K562 (cell line): ENCODE measurements around the gene SAT2. TPM values are rescaled to one million over a fixed set of nuclear protein-coding genes. Genes with fewer than 3 reads are reported as not detected.

ENCODE experiments used
- ATAC-seq: fragments of 200-7000 bp; cut with Tn5 transposase; 3 replicates; pipeline ENCODE4 v1.9.1; 2020; ENCODE audit warnings: moderate library complexity
- Bru-seq: library from RNA; stranded (reverse); fragments of 400-500 nt; gene quantifications from one replicate; lab custom pipeline; 2021; lab: Mats Ljungman, UMichigan
- BruChase-seq, 2 experiments: library from RNA; stranded (reverse); fragments of 400-500 nt; gene quantifications; one replicate each; lab custom pipeline; 2021; lab: Mats Ljungman, UMichigan
- BruUV-seq: library from RNA; stranded (reverse); fragments of 400-500 nt; replicated peaks from 2 replicates; lab custom pipeline; 2021; lab: Mats Ljungman, UMichigan
- CTCF ChIA-PET: fragments of 300-600 bp; formaldehyde crosslinking; extraction: SDS; loops from one replicate; lab custom pipeline; 2021; ENCODE audit warnings: low intra/inter-chr PET ratio; lab: Yijun Ruan, JAX
- POLR2A ChIA-PET: fragments of 300-600, 350-650 bp; sonication (Branson Sonifier 250); formaldehyde crosslinking; extraction: SDS; loops from one replicate; lab custom pipeline; 2021; ENCODE audit warnings: antibody characterized with exemption, inconsistent platforms; lab: Yijun Ruan, JAX
- DNase-seq, 4 experiments: peaks; one replicate each; pipeline versions ENCODE4 v3.0.0 to v3.0.0-alpha.2; 2011 to 2018; ENCODE audit warnings: low spot score in 3 of 4, mixed read lengths in 3 of 4; ENCODE audit errors: extremely low read depth in 1 of 4
- FAIRE-seq: peaks from 2 replicates; lab custom pipeline; 2011; peaks lifted over from hg19 to GRCh38; lab: Jason Lieb, UNC
- H2AFZ ChIP-seq: 2 replicates; pipeline ENCODE4 v1.6.0; 2011; ENCODE audit warnings: low read depth, low read length, control low read depth, inconsistent platforms
- H3K27ac ChIP-seq: fragments of 200-600 bp; 3 replicates; pipeline ENCODE4 v1.8.0; 2011; ENCODE audit warnings: low read depth, mild to moderate bottlenecking, control low read depth, inconsistent platforms, low read length, moderate library complexity, mixed read lengths; ENCODE audit errors: extremely low read depth
- H3K27me3 ChIP-seq, 2 experiments: fragments of 300-600 bp in 1 of 2; 2 replicates in 1 of 2; 3 replicates in 1 of 2; pipeline versions ENCODE4 v1.6.0 to v1.8.0; 2011; ENCODE audit warnings: inconsistent platforms in 2 of 2, low read length in 2 of 2, mild to moderate bottlenecking in 1 of 2, mixed read lengths in 1 of 2, moderate library complexity in 1 of 2; ENCODE audit not compliant: control insufficient read depth in 2 of 2, insufficient read depth in 2 of 2
- H3K36me3 ChIP-seq: fragments of 300-600 bp; 3 replicates; pipeline ENCODE4 v1.8.0; 2011; ENCODE audit warnings: mild to moderate bottlenecking, low read length, inconsistent platforms; ENCODE audit not compliant: control insufficient read depth, insufficient read depth
- H3K4me1 ChIP-seq, 2 experiments: fragments of 200-600 bp in 1 of 2; replicated peaks in 1 of 2; 2 replicates in 1 of 2; 3 replicates in 1 of 2; pipeline versions ENCODE4 v1.5.1 to v1.8.0; 2011; ENCODE audit warnings: inconsistent platforms in 2 of 2, low read length in 2 of 2, mild to moderate bottlenecking in 1 of 2, mixed read lengths in 1 of 2, moderate library complexity in 1 of 2; ENCODE audit not compliant: control insufficient read depth in 2 of 2, insufficient read depth in 2 of 2
- H3K4me2 ChIP-seq: 2 replicates; pipeline ENCODE4 v1.6.1; 2011; ENCODE audit warnings: low read length, control low read depth, inconsistent platforms, mixed read lengths; ENCODE audit not compliant: insufficient read depth
- H3K4me3 ChIP-seq: fragments of 200-600 bp; sonication (generic), shearing (Covaris generic); 2 replicates; pipeline ENCODE4 v1.5.1; 2016; ENCODE audit warnings: control low read depth, inconsistent platforms
- H3K79me2 ChIP-seq: fragments of 200-600 bp; 3 replicates; pipeline ENCODE4 v1.8.0; 2011; ENCODE audit warnings: low read length, inconsistent platforms; ENCODE audit not compliant: control insufficient read depth, insufficient read depth
- H3K9ac ChIP-seq, 2 experiments: 2 replicates each; pipeline versions ENCODE4 v1.6.0 to v1.6.1; 2011; ENCODE audit warnings: low read depth in 2 of 2, low read length in 2 of 2, control low read depth in 1 of 2, inconsistent platforms in 1 of 2, mild to moderate bottlenecking in 1 of 2, mixed read lengths in 1 of 2; ENCODE audit not compliant: insufficient read depth in 1 of 2
- H3K9me1 ChIP-seq: one replicate; pipeline ENCODE4 v1.6.0; 2011; ENCODE audit warnings: inconsistent platforms, mild to moderate bottlenecking, low read length, moderate library complexity; ENCODE audit not compliant: control insufficient read depth, insufficient read depth
- H3K9me3 ChIP-seq: replicated peaks from 2 replicates; pipeline ENCODE4 v1.5.1; 2011; ENCODE audit warnings: low read depth, low read length, inconsistent platforms; ENCODE audit not compliant: control insufficient read depth, insufficient read depth
- H4K20me1 ChIP-seq: replicated peaks from 2 replicates; pipeline ENCODE4 v1.6.1; 2011; ENCODE audit warnings: low read length, inconsistent platforms, mixed read lengths; ENCODE audit not compliant: control insufficient read depth, insufficient read depth
- CREM ChIP-seq: IDR thresholded peaks from 2 replicates; pipeline ENCODE4 v1.6.1; 2014; ENCODE audit warnings: antibody characterized with exemption, low read depth
- EP300 ChIP-seq: IDR thresholded peaks from 2 replicates; pipeline ENCODE4 v1.6.1; 2012; ENCODE audit warnings: low read length, improper control_type of control experiment
- FOXJ3 ChIP-seq: sonication (generic); formaldehyde crosslinking; IDR thresholded peaks from 2 replicates; pipeline ENCODE4 v1.4.0; 2020; ENCODE audit warnings: mild to moderate bottlenecking, missing genetic modification reagents
- GMEB1 ChIP-seq: fragments of 250-450 bp; sonication (Bioruptor Pico); IDR thresholded peaks from 2 replicates; pipeline ENCODE4 v1.4.0; 2020; ENCODE audit warnings: mild to moderate bottlenecking
- KLF16 ChIP-seq: IDR thresholded peaks from 2 replicates; pipeline ENCODE4 v1.6.1; 2016; ENCODE audit warnings: antibody characterized with exemption
- NCOA1 ChIP-seq: fragments of 450-650 bp; IDR thresholded peaks from 2 replicates; pipeline ENCODE4 v1.6.1; 2016; ENCODE audit warnings: low read depth
- NCOR1 ChIP-seq: fragments of 450-650 bp; IDR thresholded peaks from 2 replicates; pipeline ENCODE4 v1.6.1; 2016; ENCODE audit warnings: mild to moderate bottlenecking, moderate library complexity
- POLR2B ChIP-seq: fragments of 450-650 bp; IDR thresholded peaks from 2 replicates; pipeline ENCODE4 v1.6.1; 2018; ENCODE audit warnings: low read depth; ENCODE audit not compliant: partially characterized antibody
- RUNX1 ChIP-seq: sonication (generic); IDR thresholded peaks from 2 replicates; pipeline ENCODE4 v1.6.1; 2016; ENCODE audit warnings: antibody characterized with exemption, low read depth
- SIN3A ChIP-seq, 2 experiments: fragments of 150-350 bp in 1 of 2; IDR thresholded peaks; 2 replicates each; pipeline ENCODE4 v1.6.1; 2011 to 2016; ENCODE audit warnings: borderline replicate concordance in 2 of 2, low read depth in 2 of 2, low read length in 2 of 2, mild to moderate bottlenecking in 2 of 2, moderate library complexity in 2 of 2; ENCODE audit not compliant: control insufficient read depth in 1 of 2
- TBL1XR1 ChIP-seq, 2 experiments: IDR thresholded peaks; 2 replicates each; pipeline ENCODE4 v1.6.1; 2012; ENCODE audit warnings: improper control_type of control experiment in 2 of 2, low read length in 2 of 2, mild to moderate bottlenecking in 1 of 2
- USF2 ChIP-seq: sonication (generic); formaldehyde crosslinking; IDR thresholded peaks from 2 replicates; pipeline ENCODE4 v1.5.0; 2020; ENCODE audit warnings: missing genetic modification reagents
- ZBTB17 ChIP-seq: fragments of 450-650 bp; formaldehyde crosslinking; IDR thresholded peaks from 2 replicates; pipeline ENCODE4 v1.4.0; 2020; ENCODE audit warnings: mild to moderate bottlenecking
- ZNF76 ChIP-seq: fragments of 250-450 bp; sonication (Bioruptor Pico); IDR thresholded peaks from 2 replicates; pipeline ENCODE4 v1.4.0; 2020; ENCODE audit warnings: mild to moderate bottlenecking, moderate library complexity, borderline replicate concordance
- ZSCAN32 ChIP-seq: fragments of 450-650 bp; formaldehyde crosslinking; IDR thresholded peaks from 2 replicates; pipeline ENCODE4 v1.4.0; 2020; ENCODE audit warnings: mild to moderate bottlenecking, moderate library complexity
- WGBS: fragments of 100-300 bp; shearing (Covaris generic); methylation state at CpG from one replicate; pipeline ENCODE4 v1.1.6; 2016; ENCODE audit warnings: low coverage, mixed read lengths; ENCODE audit not compliant: insufficient coverage; ENCODE audit errors: missing lambda C conversion rate; 5-methylcytosine and 5-hydroxymethylcytosine counted together
- in situ Hi-C: fragments of 300-500 bp; cut with MboI; formaldehyde crosslinking; loops from 4 replicates; pipeline ENCODE4 v1.15.0; 2018; ENCODE audit warnings: inconsistent platforms, mixed read lengths
- intact Hi-C: fragments of 100-400 bp; cut with micrococcal nuclease; formaldehyde crosslinking; loops from 2 replicates; pipeline ENCODE4 v1.14.2; 2022
- long read RNA-seq, 3 experiments: library from polyadenylated mRNA in 2 of 3; library from RNA in 1 of 3; unstranded in 2 of 3; stranded (forward) in 1 of 3; transcript quantifications; one replicate each; pipeline ENCODE4 v2.0.0, GENCODE V29; 2019 to 2022
- polyA minus RNA-seq, 3 experiments: library from RNA; depleted of rRNA, polyadenylated mRNA; stranded (reverse); fragments of >200 nt; gene quantifications; 2 replicates each; pipeline ENCODE4 v1.2.3, GENCODE V29; 2011
- polyA plus RNA-seq, 8 experiments: library from polyadenylated mRNA; depleted of rRNA in 4 of 8; stranded (reverse) in 5 of 8; unstranded in 3 of 8; fragments of >200 nt; fragmentation: Nextera tagmentation in 2 of 8; fragmentation: Illumina TruSeq in 1 of 8; extraction: Ambion mirVana in 2 of 8; extraction: Trizol in 1 of 8; gene quantifications; 2 replicates each; pipeline versions ENCODE4 v1.2.1 to v1.2.3, GENCODE V29; 2011 to 2014; ENCODE audit warnings: inconsistent platforms in 1 of 8, missing spikeins in 1 of 8
- total RNA-seq, 7 experiments: library from RNA; depleted of rRNA in 6 of 7; stranded (reverse); fragments of >200 nt in 6 of 7; fragmentation: Illumina TruSeq in 2 of 7; extraction: Trizol in 2 of 7; gene quantifications; 2 replicates each; pipeline versions ENCODE4 v1.2.1 to v1.2.3, GENCODE V29; 2011 to 2021; ENCODE audit warnings: low replicate concordance in 1 of 7

SAT2 gene
- 6.7 and 7.8 TPM in 2 replicates for total RNA-seq (2011; cell fraction: chromatin; rRNA removed; ENCODE audit: low replicate concordance)
- total RNA-seq (2011; cell fraction: nucleolus; rRNA removed) = 4.7 and 5.5 TPM in 2 replicates
- total RNA-seq (2011; cell fraction: nucleoplasm; rRNA removed) = 5.3 and 6.5 TPM in 2 replicates
- 3.7 and 5.2 TPM in 2 replicates for total RNA-seq (2014; rRNA removed)
- 4.6 and 5.3 TPM in 2 replicates for total RNA-seq (2014; rRNA removed; fragmentation: Illumina TruSeq; extraction: Trizol)
- 8.0 and 8.8 TPM in 2 replicates for total RNA-seq (2015; rRNA removed; fragmentation: Illumina TruSeq; extraction: Trizol)
- total RNA-seq (2021) = 6.7 and 7.5 TPM in 2 replicates
- polyA plus RNA-seq (2011; rRNA removed) = 3.3 and 3.9 TPM in 2 replicates
- 1.8 and 3.3 TPM in 2 replicates for polyA plus RNA-seq (2011; cell fraction: cytosol; rRNA removed)
- polyA plus RNA-seq (2011; cell fraction: nucleus; rRNA removed) = 12.0 and 17.8 TPM in 2 replicates
- polyA plus RNA-seq (2012) = 11.6 and 30.1 TPM in 2 replicates
- 4.9 and 5.7 TPM in 2 replicates for polyA plus RNA-seq (2014; fragmentation: Illumina TruSeq; extraction: Trizol)
- polyA plus RNA-seq (2014; fragmentation: Nextera tagmentation; extraction: Ambion mirVana) = 1 to 10 TPM; 2.0 to 3.6 TPM
- polyA plus RNA-seq (2014; rRNA removed) = 4.9 and 7.0 TPM in 2 replicates
- polyA minus RNA-seq (2011; rRNA and poly(A)+ RNA removed) = 1.1 and 2.0 TPM in 2 replicates
- not detected in 2 replicates for polyA minus RNA-seq (2011; cell fraction: cytosol; rRNA and poly(A)+ RNA removed)
- 1.6 and 1.9 TPM in 2 replicates for polyA minus RNA-seq (2011; cell fraction: nucleus; rRNA and poly(A)+ RNA removed)
- Bru-seq, nascent RNA = percentile 55 among the genes with signal in this experiment
- BruChase-seq, experiment 1, labeled RNA remaining after a 2-hour chase = percentile 47 among the genes with signal in this experiment
- percentile 67 among the genes with signal in this experiment for BruChase-seq, experiment 2, labeled RNA remaining after a 6-hour chase
- long read RNA-seq, experiment 1, partial matches to known transcripts = 0 of 3 reads
- long read RNA-seq, experiment 1, other reads (novel, unspliced or antisense) = 0 of 3 reads
- long read RNA-seq, experiment 2, partial matches to known transcripts = 0 of 7 reads
- long read RNA-seq, experiment 2, other reads (novel, unspliced or antisense) = 2 of 7 reads
- long read RNA-seq, experiment 3, partial matches to known transcripts = 1 of 5 reads
- long read RNA-seq, experiment 3, other reads (novel, unspliced or antisense) = 1 of 5 reads

DNA sequence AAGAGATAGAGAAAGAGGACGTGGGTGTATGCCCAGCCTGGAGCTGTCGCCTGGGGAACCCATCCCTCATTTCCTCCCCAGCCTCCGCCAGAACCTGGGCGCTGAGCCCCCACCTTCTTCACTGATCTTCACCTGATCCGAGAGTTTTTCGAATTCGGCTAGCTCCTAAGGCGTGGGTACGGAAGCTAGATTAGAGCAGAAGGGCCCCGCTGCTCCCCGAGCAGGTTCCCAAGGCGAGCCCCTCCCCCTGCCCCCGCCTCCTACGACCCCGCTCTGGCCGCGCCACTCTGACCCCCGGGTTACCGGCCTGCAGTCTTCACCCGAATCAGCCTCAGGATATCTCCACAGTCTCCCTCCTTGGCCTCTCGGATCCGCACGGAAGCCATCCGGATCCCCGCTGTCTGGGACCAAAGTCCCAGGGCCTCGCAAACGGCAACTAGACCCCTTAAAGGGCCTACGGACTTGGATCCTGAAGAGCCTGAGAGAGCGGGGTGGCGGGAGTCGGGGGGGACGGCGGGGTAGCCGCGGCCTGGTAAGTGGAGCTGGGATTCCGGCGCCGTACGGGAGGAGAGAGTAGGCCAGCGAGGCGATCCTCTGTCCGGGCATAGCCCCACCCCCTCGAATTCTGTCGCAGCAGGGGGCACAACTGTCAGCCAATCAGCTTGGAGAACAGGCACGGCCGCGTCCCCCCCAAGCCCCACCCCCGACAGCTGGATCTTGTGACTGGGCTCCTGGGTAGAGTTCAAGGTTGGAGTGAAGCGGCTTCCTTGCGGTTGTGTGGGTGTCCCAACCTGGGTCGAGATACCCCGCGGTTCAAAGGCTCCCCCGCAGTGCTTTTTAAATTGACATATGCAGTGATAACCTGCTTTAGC lies at the start of gene SAT2:
SAT2 (minus strand) TSS at position 572 of the 872 bp plus-strand sequence; CDS start at position 386, 186 bp downstream.
- in situ Hi-C loops = no loop called here
- 1% methylated on average over 19 of the region's 54 CpGs for WGBS
- H3K27ac ChIP-seq = peak within 1 kb of the TSS; percentile 31; the same call in 2 of the 3 replicates
- H3K36me3 ChIP-seq = no peaks in the 10 kb centered on the region
- peaks cover 0 to 17% of the 10 kb centered on the region in 2 experiments; a peak in 4 of 5 replicates for H3K4me1 ChIP-seq
- no peaks in the 10 kb centered on the region for H3K79me2 ChIP-seq
- DNase-seq (peak; percentile 95 to 98 (median 98)), ATAC-seq (peak; percentile 93), FAIRE-seq (peak; percentile 95)
- peak within 1 kb of the TSS; percentile 51 for H3K4me3 ChIP-seq
- intact Hi-C loops = no loop called here
- ChIA-PET CTCF (no interaction called here), POLR2A (interaction anchor here (0.6 to 3.5 kb wide), 10 partner anchors 9 to 273 kb away, joined by 3 to 38 read pairs (median 4); partner anchors contain the start of genes FXR2, TMEM95, TP53 and WRAP53)
- no peaks in the 10 kb centered on the region for H3K9me1 ChIP-seq
- no peaks in the 10 kb centered on the region for H3K27me3 ChIP-seq
- no peaks in the 10 kb centered on the region for H3K9me3 ChIP-seq
- BruUV-seq = TSS peak; percentile 81
- no peaks in the 10 kb centered on the region for H4K20me1 ChIP-seq
- peak within 1 kb of the TSS; percentile 84 for H2AFZ ChIP-seq
- peak within 1 kb of the TSS; percentile 51 to 92; a peak in 2 of 4 replicates for H3K9ac ChIP-seq
- H3K4me2 ChIP-seq = peak within 1 kb of the TSS; percentile 77
- TF ChIP-seq SIN3A (IDR thresholded peaks at IDR 0.05; ENCODE audit: borderline replicate concordance in 2 of 2, control insufficient read depth in 1 of 2, low read depth in 2 of 2, low read length in 2 of 2) (peak in 1 of 2 experiments; percentile 39; a peak in 1 of 4 replicates), POLR2B (peak; percentile 32), EP300 (peak; percentile 42; the same call in 1 of the 2 replicates), RUNX1 (no peak), USF2 (CRISPR knock-in tag) (no peak), CREM (0 out of 2 replicates have a peak, but pooled peaks have one; percentile 27), KLF16 (peak; percentile 75; the same call in 1 of the 2 replicates), ZBTB17 (CRISPR knock-in tag) (no peak), NCOA1 (no peak), GMEB1 (no peak), NCOR1 (peak; percentile 15; the same call in 1 of the 2 replicates), ZNF76 (CRISPR knock-in tag) (no peak), TBL1XR1 (IDR thresholded peaks at IDR 0.05; ENCODE audit: low read length in 2 of 2) (peak in 1 of 2 experiments; percentile 63; a peak in 1 of 4 replicates), FOXJ3 (CRISPR knock-in tag) (no peak), ZSCAN32 (CRISPR knock-in tag) (no peak)
